Left lung (tissue), 10 donors: ENCODE data around the gene LRRN2. TPM values are rescaled to one million over a fixed set of nuclear protein-coding genes. Genes with fewer than 3 reads are reported as not detected.

Experiments used
- ATAC-seq: fragments of 200-7000 bp; cut with Tn5 transposase; one replicate; pipeline ENCODE4 v1.9.1; 2020; ENCODE audit warnings: moderate library complexity
- DNase-seq, 4 donors: peaks; one replicate each; pipeline ENCODE4 v3.0.0-alpha.2; 2013 to 2020
- H3K27ac ChIP-seq, 2 donors: fragments of 200-600 bp; sonication (generic) in 1 of 2; one replicate each; pipeline versions ENCODE4 v1.5.0 to v1.8.0; 2020 to 2021
- H3K27me3 ChIP-seq, 2 donors: fragments of 200-600 bp; sonication (generic) in 1 of 2; one replicate each; pipeline versions ENCODE4 v1.5.0 to v1.8.0; 2020 to 2021
- H3K36me3 ChIP-seq, 2 donors: fragments of 200-600 bp; sonication (generic) in 1 of 2; one replicate each; pipeline versions ENCODE4 v1.5.0 to v1.8.0; 2020 to 2021
- H3K4me1 ChIP-seq, 2 donors: fragments of 200-600 bp; one replicate each; pipeline ENCODE4 v1.8.0; 2021
- H3K4me3 ChIP-seq, 2 donors: fragments of 200-600 bp; sonication (generic) in 1 of 2; one replicate each; pipeline versions ENCODE4 v1.5.0 to v1.8.0; 2020 to 2021; ENCODE audit warnings: mild to moderate bottlenecking in 1 of 2
- H3K9me3 ChIP-seq, 2 donors: fragments of 200-600 bp; sonication (generic) in 1 of 2; one replicate each; pipeline versions ENCODE4 v1.5.0 to v1.8.0; 2020 to 2021
- CTCF ChIP-seq, 2 donors: fragments of 200-600 bp; sonication (generic) in 1 of 2; IDR thresholded peaks; one replicate each; pipeline versions ENCODE4 v1.5.0 to v1.8.0; 2021; ENCODE audit warnings: antibody characterized with exemption in 2 of 2
- intact Hi-C, 2 donors: fragments of 100-400 bp; cut with DNase I; formaldehyde crosslinking; loops; one replicate each; pipeline versions ENCODE4 v1.11.2 to v1.14.2; 2022
- polyA plus RNA-seq, 6 donors: library from polyadenylated mRNA; unstranded; fragments of 120-200 nt; gene quantifications; one replicate each; pipeline ENCODE4 v1.2.1, GENCODE V29; 2013; ENCODE audit not compliant: insufficient read length in 6 of 6
- total RNA-seq, 2 donors: library from RNA; stranded (reverse); fragmentation: NEBNext Ultra II Directional; extraction: Animal tissue kit (Norgen Biotek cat#: 25700); gene quantifications; one replicate each; pipeline ENCODE4 v1.2.1, GENCODE V29; 2021
- donor health status: DM: no; HTN: yes; CAD: no.
- donor health status: DM: no; HTN: no; CAD: no.

The LRRN2 gene
- total and polyA plus RNA-seq, 8 donors: 1.6 to 7.1 (median 2.0) TPM

GRCh38 chr1:204592246-204592948 is 93.1 kb downstream of the LRRN2 start:
- H3K27me3 ChIP-seq: no peaks in the 10 kb centered on the region
- intact Hi-C loops: no loop called here
- H3K9me3 ChIP-seq: no peaks in the 10 kb centered on the region
- no peak overlapping the region for H3K27ac ChIP-seq
- no peak overlapping the region for H3K4me3 ChIP-seq
- H3K4me1 ChIP-seq: no peaks in the 10 kb centered on the region
- ATAC-seq (no peak), DNase-seq (no peak)
- H3K36me3 ChIP-seq: no peaks in the 10 kb centered on the region
- no peak for TF ChIP-seq CTCF (IDR thresholded peaks at IDR 0.05)

DNA sequence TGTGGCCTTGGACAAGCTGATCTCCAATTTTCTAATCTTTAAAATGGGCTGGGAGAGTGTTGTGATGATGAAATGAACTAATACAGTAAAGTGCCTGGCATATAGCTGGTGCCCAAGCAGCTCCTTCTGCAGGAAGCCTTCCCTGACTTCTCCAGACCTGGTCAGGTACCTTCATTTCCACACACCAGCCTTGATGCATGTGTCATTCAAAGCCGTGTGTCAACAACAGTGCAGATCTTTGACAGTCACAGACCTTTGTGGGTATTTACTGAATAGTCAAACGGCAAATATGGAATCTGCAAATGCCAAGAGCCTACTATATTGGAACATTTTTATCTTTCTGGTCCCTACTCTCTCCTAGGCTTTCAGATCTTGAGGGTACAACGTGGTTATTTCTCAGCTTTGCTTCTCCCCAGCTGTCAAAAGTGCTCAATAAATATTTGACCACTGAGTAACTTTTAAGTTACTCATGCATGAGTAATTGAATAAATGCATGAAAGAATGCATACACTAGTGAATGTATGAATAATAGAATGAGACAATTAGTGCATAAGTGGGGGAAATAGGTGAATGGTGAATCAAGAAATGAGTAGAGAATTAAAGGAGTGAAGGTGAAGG is 94.0 kb downstream of the LRRN2 start:
- no peaks in the 10 kb centered on the region for H3K36me3 ChIP-seq
- H3K4me3 ChIP-seq: no peak overlapping the region
- H3K4me1 ChIP-seq: no peaks in the 10 kb centered on the region
- intact Hi-C loops: no loop called here
- ATAC-seq (peak; percentile 65), DNase-seq (no peak)
- no peak overlapping the region for H3K27ac ChIP-seq
- H3K27me3 ChIP-seq: no peaks in the 10 kb centered on the region
- no peaks in the 10 kb centered on the region for H3K9me3 ChIP-seq
- TF ChIP-seq CTCF (IDR thresholded peaks at IDR 0.05): no peak

DNA sequence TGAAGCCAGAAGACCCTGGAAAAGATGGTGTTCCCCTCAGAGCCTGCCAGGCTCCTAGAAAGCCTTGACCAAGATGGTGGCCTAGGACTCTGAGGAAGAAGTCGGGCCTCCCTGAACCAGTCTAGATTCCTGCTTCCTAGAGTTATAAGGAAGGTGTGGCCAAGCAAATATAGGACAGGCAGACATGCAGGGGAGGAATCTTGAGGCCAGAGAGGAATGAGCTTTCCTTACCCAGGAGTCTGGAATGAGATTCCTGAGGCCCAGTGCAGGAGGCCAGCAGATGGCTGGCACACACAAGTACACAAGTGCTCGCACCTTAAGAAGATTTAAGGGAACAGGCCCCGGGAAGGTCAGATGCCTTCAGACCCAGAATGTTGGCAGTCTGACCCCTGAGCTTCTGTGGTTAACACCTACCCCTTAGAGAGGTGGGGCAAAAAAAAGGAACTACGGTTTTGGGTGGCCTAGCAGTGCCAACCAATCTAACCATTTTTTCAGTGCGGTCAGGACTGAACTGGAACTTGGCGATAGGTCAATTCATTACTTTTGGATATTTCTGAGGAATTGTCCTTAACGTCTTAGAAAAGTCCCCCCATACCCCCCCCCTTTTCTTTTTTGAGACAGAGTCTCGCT is 96.0 kb downstream of the LRRN2 start:
- DNase-seq (no peak), ATAC-seq (no peak)
- intact Hi-C loops: no loop called here
- Histone ChIP-seq H3K36me3 (no peaks in the 10 kb centered on the region), H3K4me1 (no peaks in the 10 kb centered on the region), H3K9me3 (no peaks in the 10 kb centered on the region), H3K27ac (no peak overlapping the region), H3K4me3 (no peak overlapping the region), H3K27me3 (no peaks in the 10 kb centered on the region)
- no peak for TF ChIP-seq CTCF (IDR thresholded peaks at IDR 0.05)

GRCh38 chr1:204588826-204589225 is 96.7 kb downstream of the LRRN2 start:
- H3K27me3 ChIP-seq: no peaks in the 10 kb centered on the region
- no peaks in the 10 kb centered on the region for H3K36me3 ChIP-seq
- H3K4me3 ChIP-seq: no peak overlapping the region
- ATAC-seq (no peak), DNase-seq (no peak)
- H3K9me3 ChIP-seq: no peaks in the 10 kb centered on the region
- H3K27ac ChIP-seq: no peak overlapping the region
- TF ChIP-seq CTCF (IDR thresholded peaks at IDR 0.05): no peak
- no peaks in the 10 kb centered on the region for H3K4me1 ChIP-seq
- intact Hi-C loops: no loop called here

DNA sequence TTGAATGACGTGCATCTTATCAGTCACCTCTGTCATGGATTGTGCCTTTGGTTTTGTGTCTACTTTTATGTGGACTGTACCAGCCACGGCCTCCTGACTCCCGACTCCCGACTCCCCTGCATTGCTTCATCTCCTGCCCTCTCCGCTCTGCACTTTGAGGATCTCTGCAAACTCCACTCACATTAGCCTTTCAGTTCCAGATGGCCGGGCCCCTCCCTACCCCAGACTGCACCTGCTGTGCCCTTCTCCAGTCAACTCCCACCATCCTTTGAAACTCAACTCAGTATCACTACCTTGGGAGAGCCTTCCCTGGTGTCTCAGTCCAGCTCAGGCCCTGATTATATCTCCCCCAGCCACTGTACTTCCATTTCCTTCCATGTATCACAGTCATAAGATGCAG is 97.9 kb downstream of the LRRN2 start:
- ATAC-seq (no peak), DNase-seq (no peak)
- H3K4me1 ChIP-seq: no peaks in the 10 kb centered on the region

More for the DNA sequence above, 97.9 kb downstream of the LRRN2 start:
- intact Hi-C loops: no loop called here
- no peaks in the 10 kb centered on the region for H3K9me3 ChIP-seq
- no peak for TF ChIP-seq CTCF (IDR thresholded peaks at IDR 0.05)
- H3K27ac ChIP-seq: no peak overlapping the region
- no peak overlapping the region for H3K4me3 ChIP-seq
- no peaks in the 10 kb centered on the region for H3K27me3 ChIP-seq
- H3K36me3 ChIP-seq: no peaks in the 10 kb centered on the region
